SK-N-SH (cell line): ENCODE measurements around the gene PAX2. TPM values are rescaled to one million over a fixed set of nuclear protein-coding genes. Genes with fewer than 3 reads are reported as not detected.

Source experiments
- CTCF ChIA-PET: fragments of 300-600, 350-600 bp; formaldehyde crosslinking; extraction: SDS; loops from one replicate; lab custom pipeline; 2021; lab: Yijun Ruan, JAX
- POLR2A ChIA-PET: fragments of 350-600 bp; sonication (Branson Sonifier 250); formaldehyde crosslinking; extraction: SDS; loops from one replicate; lab custom pipeline; 2020; ENCODE audit warnings: antibody characterized with exemption, inconsistent platforms; lab: Yijun Ruan, JAX
- DNase-seq: peaks from one replicate; pipeline ENCODE4 v3.0.0; 2012
- H2AFZ ChIP-seq: fragments of 200-600 bp; sonication (generic); 2 replicates; pipeline ENCODE4 v1.8.1; 2016; ENCODE audit warnings: antibody characterized with exemption, mild to moderate bottlenecking, low read depth
- H3F3A ChIP-seq: fragments of 200-600 bp; sonication (generic); replicated peaks from 2 replicates; pipeline ENCODE3; 2016; ENCODE audit warnings: antibody characterized with exemption, mild to moderate bottlenecking; ENCODE audit not compliant: insufficient read depth
- H3K27ac ChIP-seq, 2 experiments: fragments of 200-500 bp in 1 of 2; fragments of 200-600 bp in 1 of 2; sonication (Bioruptor generic) in 1 of 2; sonication (generic), shearing (Covaris generic) in 1 of 2; 2 replicates each; pipeline versions ENCODE4 v1.5.1 to v1.6.1; 2014 to 2016; ENCODE audit warnings: low read depth in 2 of 2, inconsistent platforms in 1 of 2, low read length in 1 of 2, mild to moderate bottlenecking in 1 of 2, mixed read lengths in 1 of 2
- H3K27me3 ChIP-seq: fragments of 200-600 bp; sonication (generic), shearing (Covaris generic); 2 replicates; pipeline ENCODE4 v1.6.1; 2016; ENCODE audit warnings: mixed run types; ENCODE audit not compliant: insufficient read depth
- H3K36me3 ChIP-seq, 2 experiments: fragments of 200-500 bp in 1 of 2; fragments of 200-600 bp in 1 of 2; sonication (Bioruptor generic) in 1 of 2; sonication (generic) in 1 of 2; replicated peaks in 1 of 2; 2 replicates each; pipeline versions ENCODE3 to v1.5.1; 2014 to 2016; ENCODE audit warnings: low read length in 1 of 2, mild to moderate bottlenecking in 1 of 2; ENCODE audit not compliant: insufficient read depth in 2 of 2, control insufficient read depth in 1 of 2
- H3K4me1 ChIP-seq, 2 experiments: fragments of 200-500 bp in 1 of 2; fragments of 200-600 bp in 1 of 2; sonication (Bioruptor generic) in 1 of 2; sonication (generic), shearing (Covaris generic) in 1 of 2; 2 replicates each; pipeline versions ENCODE4 v1.5.1 to v1.6.1; 2014 to 2016; ENCODE audit warnings: low read depth in 1 of 2, low read length in 1 of 2, mixed run types in 1 of 2; ENCODE audit not compliant: insufficient read depth in 2 of 2, control insufficient read depth in 1 of 2
- H3K4me2 ChIP-seq: fragments of 200-600 bp; sonication (generic), shearing (Covaris generic); 2 replicates; pipeline ENCODE4 v1.6.1; 2017; ENCODE audit warnings: mixed run types
- H3K4me3 ChIP-seq, 2 experiments: fragments of 200-500 bp in 1 of 2; fragments of 200-600 bp in 1 of 2; sonication (Bioruptor generic) in 1 of 2; sonication (generic), shearing (Covaris generic) in 1 of 2; 2 replicates each; pipeline versions ENCODE4 v1.5.1 to v1.8.1; 2014 to 2016; ENCODE audit warnings: low read depth in 2 of 2, inconsistent platforms in 1 of 2, low read length in 1 of 2, mild to moderate bottlenecking in 1 of 2, mixed read lengths in 1 of 2, moderate library complexity in 1 of 2
- H3K79me2 ChIP-seq: fragments of 200-600 bp; sonication (generic); 2 replicates; pipeline ENCODE4 v1.8.1; 2017; ENCODE audit warnings: mild to moderate bottlenecking; ENCODE audit not compliant: insufficient read depth
- H3K9ac ChIP-seq: fragments of 200-600 bp; sonication (generic); 2 replicates; pipeline ENCODE4 v1.6.1; 2017; ENCODE audit warnings: mixed run types
- H3K9me2 ChIP-seq: fragments of 200-600 bp; sonication (generic); 2 replicates; pipeline ENCODE4 v1.6.1; 2017; ENCODE audit warnings: mixed run types
- H3K9me3 ChIP-seq: fragments of 200-600 bp; sonication (generic); 2 replicates; pipeline ENCODE4 v1.6.1; 2017; ENCODE audit warnings: mixed run types, mild to moderate bottlenecking, moderate library complexity
- H4K20me1 ChIP-seq: fragments of 200-600 bp; sonication (generic); 2 replicates; pipeline ENCODE4 v1.6.1; 2017; ENCODE audit warnings: mild to moderate bottlenecking, mixed run types; ENCODE audit not compliant: insufficient read depth
- EP300 ChIP-seq, 2 experiments: IDR thresholded peaks; 2 replicates each; pipeline versions ENCODE4 v1.4.0 to v1.6.1; 2012; ENCODE audit warnings: borderline replicate concordance in 1 of 2, low read depth in 1 of 2, low read length in 1 of 2
- EZH2phosphoT487 ChIP-seq: fragments of 200-600 bp; sonication (generic); IDR thresholded peaks from 2 replicates; pipeline ENCODE4 v1.6.1; 2017; ENCODE audit warnings: low read depth, mixed run types, mild to moderate bottlenecking, antibody characterized with exemption, moderate library complexity, borderline replicate concordance
- GATA2 ChIP-seq: sonication (generic); formaldehyde crosslinking; IDR thresholded peaks from 2 replicates; pipeline ENCODE4 v1.5.0; 2020; ENCODE audit warnings: mild to moderate bottlenecking, missing genetic modification reagents
- NFIC ChIP-seq: IDR thresholded peaks from 2 replicates; pipeline ENCODE4 v1.4.0; 2012; ENCODE audit warnings: borderline replicate concordance
- RXRA ChIP-seq: IDR thresholded peaks from 2 replicates; pipeline ENCODE4 v1.4.0; 2012; ENCODE audit warnings: low read depth, mild to moderate bottlenecking, borderline replicate concordance
- WGBS: methylation state at CpG from one replicate; pipeline ENCODE4 v1.1.6; 2017; ENCODE audit warnings: low lambda C conversion rate; 5-methylcytosine and 5-hydroxymethylcytosine counted together
- polyA plus RNA-seq, 3 experiments: library from polyadenylated mRNA; depleted of rRNA; stranded (reverse); fragments of >200 nt; gene quantifications; 2 replicates each; pipeline ENCODE4 v1.2.3, GENCODE V29; 2012
- TF ChIP-seq, protein P1 (sequence below): IDR thresholded peaks from 2 replicates; pipeline ENCODE4 v1.4.0; 2012; ENCODE audit warnings: low read depth, borderline replicate concordance
- TF ChIP-seq, protein P2 (sequence below): IDR thresholded peaks from 2 replicates; pipeline ENCODE4 v1.4.0; 2012; ENCODE audit warnings: low read depth
- TF ChIP-seq, protein P3 (sequence below): IDR thresholded peaks from 2 replicates; pipeline ENCODE4 v1.4.0; 2012; ENCODE audit warnings: low read depth, borderline replicate concordance
- TF ChIP-seq, protein P4 (sequence below): fragments of 200-600 bp; sonication (generic); IDR thresholded peaks from 2 replicates; pipeline ENCODE4 v1.6.1; 2017; ENCODE audit warnings: antibody characterized with exemption, mild to moderate bottlenecking, moderate library complexity

Gene PAX2
- polyA plus RNA-seq, 1 of the 3 experiments (the other 2 are of a cell fraction): not detected

DNA sequence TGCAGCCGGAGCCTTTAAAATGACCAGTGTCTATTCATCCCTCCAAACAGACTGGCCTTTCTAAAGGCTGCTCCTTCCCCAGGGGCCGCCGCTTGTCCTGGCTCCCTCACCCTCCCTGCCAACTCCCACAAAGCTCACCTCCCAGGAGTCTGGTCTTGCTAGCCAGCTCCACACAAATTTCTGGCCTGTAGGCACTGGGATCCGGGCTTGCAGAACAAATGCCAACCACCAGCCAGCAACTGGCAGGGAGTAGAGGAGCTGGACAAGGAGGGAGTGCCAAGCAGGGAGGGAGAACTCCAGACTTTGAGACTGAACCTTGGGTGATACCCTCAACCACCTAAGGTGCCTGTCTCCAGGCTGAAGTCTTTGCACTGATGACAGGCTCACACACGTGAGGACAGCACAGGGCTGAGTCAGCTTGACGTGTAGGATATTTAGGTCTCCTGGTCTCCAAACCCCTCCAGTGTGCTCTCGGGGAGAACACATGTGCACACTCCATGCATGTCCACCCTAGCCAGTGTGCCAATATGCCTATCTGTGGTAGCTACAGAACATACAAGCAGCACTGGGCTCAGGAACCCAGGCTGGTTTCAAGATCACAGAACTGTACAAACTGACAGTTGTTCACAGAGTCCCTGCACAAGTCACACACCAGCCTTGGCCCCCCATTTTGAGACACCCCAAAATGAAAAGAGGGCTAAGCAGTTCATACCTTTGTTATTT lies 6.0 kb downstream of the PAX2 start:
- Histone ChIP-seq H3K4me2 (no peak overlapping the region), H3K4me1 (peaks cover 0 to 4% of the 10 kb centered on the region in 2 experiments; a peak in 1 of 4 replicates), H3K9ac (no peak overlapping the region), H3F3A (no peaks in the 10 kb centered on the region), H2AFZ (no peak overlapping the region), H4K20me1 (0 out of 2 replicates have a peak, but pooled peaks cover 4% of the 10 kb centered on the region), H3K27ac (no peak overlapping the region), H3K9me2 (no peaks in the 10 kb centered on the region), H3K79me2 (no peaks in the 10 kb centered on the region), H3K27me3 (peaks cover 96% of the 10 kb centered on the region), H3K4me3 (no peak overlapping the region), H3K36me3 (no peaks in the 10 kb centered on the region), H3K9me3 (no peaks in the 10 kb centered on the region)
- TF ChIP-seq, protein P1, sequence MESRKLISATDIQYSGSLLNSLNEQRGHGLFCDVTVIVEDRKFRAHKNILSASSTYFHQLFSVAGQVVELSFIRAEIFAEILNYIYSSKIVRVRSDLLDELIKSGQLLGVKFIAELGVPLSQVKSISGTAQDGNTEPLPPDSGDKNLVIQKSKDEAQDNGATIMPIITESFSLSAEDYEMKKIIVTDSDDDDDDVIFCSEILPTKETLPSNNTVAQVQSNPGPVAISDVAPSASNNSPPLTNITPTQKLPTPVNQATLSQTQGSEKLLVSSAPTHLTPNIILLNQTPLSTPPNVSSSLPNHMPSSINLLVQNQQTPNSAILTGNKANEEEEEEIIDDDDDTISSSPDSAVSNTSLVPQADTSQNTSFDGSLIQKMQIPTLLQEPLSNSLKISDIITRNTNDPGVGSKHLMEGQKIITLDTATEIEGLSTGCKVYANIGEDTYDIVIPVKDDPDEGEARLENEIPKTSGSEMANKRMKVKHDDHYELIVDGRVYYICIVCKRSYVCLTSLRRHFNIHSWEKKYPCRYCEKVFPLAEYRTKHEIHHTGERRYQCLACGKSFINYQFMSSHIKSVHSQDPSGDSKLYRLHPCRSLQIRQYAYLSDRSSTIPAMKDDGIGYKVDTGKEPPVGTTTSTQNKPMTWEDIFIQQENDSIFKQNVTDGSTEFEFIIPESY: no peak
- TF ChIP-seq RXRA: no peak
- TF ChIP-seq, protein P2, sequence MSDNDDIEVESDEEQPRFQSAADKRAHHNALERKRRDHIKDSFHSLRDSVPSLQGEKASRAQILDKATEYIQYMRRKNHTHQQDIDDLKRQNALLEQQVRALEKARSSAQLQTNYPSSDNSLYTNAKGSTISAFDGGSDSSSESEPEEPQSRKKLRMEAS: no peak
- TF ChIP-seq, protein P3, sequence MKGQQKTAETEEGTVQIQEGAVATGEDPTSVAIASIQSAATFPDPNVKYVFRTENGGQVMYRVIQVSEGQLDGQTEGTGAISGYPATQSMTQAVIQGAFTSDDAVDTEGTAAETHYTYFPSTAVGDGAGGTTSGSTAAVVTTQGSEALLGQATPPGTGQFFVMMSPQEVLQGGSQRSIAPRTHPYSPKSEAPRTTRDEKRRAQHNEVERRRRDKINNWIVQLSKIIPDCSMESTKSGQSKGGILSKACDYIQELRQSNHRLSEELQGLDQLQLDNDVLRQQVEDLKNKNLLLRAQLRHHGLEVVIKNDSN: no peak
- CTCF ChIA-PET: interaction anchor here (1.0 to 7.6 kb wide), 9 partner anchors 9 to 189 kb away, joined by 3 to 63 read pairs (median 4); no protein-coding TSS in a partner anchor
- POLR2A ChIA-PET: no interaction called here
- no peak for DNase-seq
- 51% methylated on average over 3 of the region's 7 CpGs for WGBS

DNA sequence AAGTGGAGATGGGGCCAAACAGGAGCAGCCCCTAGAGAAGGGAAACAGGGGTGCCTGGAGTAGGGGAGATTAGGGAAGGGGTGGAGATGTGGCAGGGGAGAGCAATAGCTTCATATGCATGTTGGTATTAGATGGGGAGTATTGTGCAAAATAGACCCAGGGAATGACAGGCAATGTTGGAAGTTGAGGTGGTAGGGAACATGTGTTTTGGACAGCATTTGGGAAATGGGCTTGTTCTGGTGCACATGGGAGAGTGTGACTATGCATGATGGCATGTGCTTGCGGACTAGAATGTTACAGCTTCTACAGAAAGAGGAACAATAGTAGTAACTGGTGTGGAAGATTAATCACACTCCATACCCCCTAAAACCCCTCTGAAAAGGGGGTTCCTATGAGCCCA lies 10.4 kb downstream of the PAX2 start:
- no peaks in the 10 kb centered on the region for H3F3A ChIP-seq
- POLR2A ChIA-PET: no interaction called here
- 30% methylated on average over 1 of the region's 1 CpG for WGBS

More for the DNA sequence above, 10.4 kb downstream of the PAX2 start:
- H3K4me1 ChIP-seq: peaks cover 0 to 7% of the 10 kb centered on the region in 2 experiments; a peak in 1 of 4 replicates
- no peaks in the 10 kb centered on the region for H3K79me2 ChIP-seq
- no peaks in the 10 kb centered on the region for H3K9me3 ChIP-seq
- H3K9ac ChIP-seq: no peak overlapping the region
- DNase-seq: no peak
- H3K27ac ChIP-seq: no peak overlapping the region
- peaks cover 86% of the 10 kb centered on the region for H3K27me3 ChIP-seq
- TF ChIP-seq EZH2phosphoT487: no peak
- no peak for TF ChIP-seq GATA2 (CRISPR knock-in tag)
- no peak for TF ChIP-seq RXRA
- TF ChIP-seq, protein P4, sequence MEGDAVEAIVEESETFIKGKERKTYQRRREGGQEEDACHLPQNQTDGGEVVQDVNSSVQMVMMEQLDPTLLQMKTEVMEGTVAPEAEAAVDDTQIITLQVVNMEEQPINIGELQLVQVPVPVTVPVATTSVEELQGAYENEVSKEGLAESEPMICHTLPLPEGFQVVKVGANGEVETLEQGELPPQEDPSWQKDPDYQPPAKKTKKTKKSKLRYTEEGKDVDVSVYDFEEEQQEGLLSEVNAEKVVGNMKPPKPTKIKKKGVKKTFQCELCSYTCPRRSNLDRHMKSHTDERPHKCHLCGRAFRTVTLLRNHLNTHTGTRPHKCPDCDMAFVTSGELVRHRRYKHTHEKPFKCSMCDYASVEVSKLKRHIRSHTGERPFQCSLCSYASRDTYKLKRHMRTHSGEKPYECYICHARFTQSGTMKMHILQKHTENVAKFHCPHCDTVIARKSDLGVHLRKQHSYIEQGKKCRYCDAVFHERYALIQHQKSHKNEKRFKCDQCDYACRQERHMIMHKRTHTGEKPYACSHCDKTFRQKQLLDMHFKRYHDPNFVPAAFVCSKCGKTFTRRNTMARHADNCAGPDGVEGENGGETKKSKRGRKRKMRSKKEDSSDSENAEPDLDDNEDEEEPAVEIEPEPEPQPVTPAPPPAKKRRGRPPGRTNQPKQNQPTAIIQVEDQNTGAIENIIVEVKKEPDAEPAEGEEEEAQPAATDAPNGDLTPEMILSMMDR: no peak
- TF ChIP-seq NFIC: no peak
- TF ChIP-seq EP300 (IDR thresholded peaks at IDR 0.05; ENCODE audit: borderline replicate concordance in 1 of 2, low read depth in 1 of 2, low read length in 1 of 2): no peak
- TF ChIP-seq, all 33 proteins: peak for 0
- CTCF ChIA-PET: interaction anchor here (0.8 to 7.6 kb wide), 6 partner anchors 13 to 194 kb away, joined by 3 to 63 read pairs (median 4); no protein-coding TSS in a partner anchor
- no peak overlapping the region for H3K4me2 ChIP-seq
- no peak overlapping the region for H2AFZ ChIP-seq
- H3K4me3 ChIP-seq: no peak overlapping the region
- no peaks in the 10 kb centered on the region for H4K20me1 ChIP-seq
- no peaks in the 10 kb centered on the region for H3K9me2 ChIP-seq
- no peaks in the 10 kb centered on the region for H3K36me3 ChIP-seq
